ENCODE measurements around the gene INIP. TPM values are rescaled to one million over a fixed set of nuclear protein-coding genes. Genes with fewer than 3 reads are reported as not detected.

INIP gene
- total RNA-seq, 1 experiment from 2014 or later = 26.6 TPM

DNA sequence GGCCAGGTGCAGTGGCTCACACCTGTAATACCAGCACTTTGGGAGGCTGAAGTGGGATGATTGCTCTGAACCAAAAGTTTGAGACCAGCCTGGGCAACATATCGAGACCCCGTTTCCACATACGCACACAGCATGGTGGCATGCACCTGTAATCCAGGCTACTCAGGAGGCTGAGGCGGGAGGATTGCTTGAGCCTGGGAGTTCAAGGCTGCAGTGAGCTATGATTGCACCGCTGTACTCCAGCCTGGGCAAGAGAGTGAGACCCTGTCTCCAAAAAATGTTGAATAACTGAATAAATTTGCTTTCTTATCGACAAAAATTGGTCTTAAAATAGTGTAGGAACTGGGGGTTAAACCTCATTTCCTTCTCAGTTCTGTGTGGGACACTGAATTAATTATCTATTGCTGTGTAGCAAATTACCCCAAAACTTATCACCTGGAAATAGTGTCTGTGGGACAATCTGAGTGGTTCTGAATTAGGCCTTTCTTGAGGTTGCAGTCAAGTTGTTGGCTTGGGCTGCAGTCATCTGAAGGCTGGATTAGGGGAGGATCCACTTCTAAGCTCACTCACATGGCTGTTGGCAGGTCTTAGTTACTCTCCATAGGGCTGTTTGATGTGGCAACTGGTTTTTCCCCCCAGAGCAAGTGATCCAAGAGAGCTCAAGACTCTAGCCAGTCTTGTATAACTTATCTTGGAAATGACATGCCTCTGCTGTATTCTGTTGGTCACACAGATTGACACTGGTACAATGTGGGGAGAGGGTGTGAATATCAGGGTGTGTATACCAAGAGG is 34.6 kb upstream of the INIP start:
- TSS peak; percentile 19 for BruUV-seq (replicated peaks)
- DNase-seq (ENCODE audit: low spot score) = no peak
- Histone ChIP-seq H3K4me3 (ENCODE audit: low read depth, low read length, poor library complexity, severe bottlenecking) (no peak overlapping the region), H3K9me3 (ENCODE audit: low read depth, low read length, poor library complexity, severe bottlenecking) (no peaks in the 10 kb centered on the region), H3K27me3 (replicated peaks; ENCODE audit: insufficient read depth, low read depth, low read length, poor library complexity) (no peaks in the 10 kb centered on the region), H3K4me1 (ENCODE audit: insufficient read depth, low read length, poor library complexity, severe bottlenecking) (peaks cover 9% of the 10 kb centered on the region), H3K27ac (ENCODE audit: low read depth, low read length, poor library complexity, severe bottlenecking) (no peak overlapping the region), H3K36me3 (ENCODE audit: insufficient read depth, low read length, poor library complexity, severe bottlenecking) (no peaks in the 10 kb centered on the region)
- intact Hi-C loops (cut with micrococcal nuclease; ENCODE audit: unreplicated experiment) = no loop called here
- POLR2A ChIA-PET (ENCODE audit: low non-redundant PET) = no interaction called here
- no peak for TF ChIP-seq EZH2 (IDR thresholded peaks at IDR 0.05; ENCODE audit: borderline replicate concordance, low read depth, low read length, poor library complexity, severe bottlenecking)
- TF ChIP-seq, protein P1, sequence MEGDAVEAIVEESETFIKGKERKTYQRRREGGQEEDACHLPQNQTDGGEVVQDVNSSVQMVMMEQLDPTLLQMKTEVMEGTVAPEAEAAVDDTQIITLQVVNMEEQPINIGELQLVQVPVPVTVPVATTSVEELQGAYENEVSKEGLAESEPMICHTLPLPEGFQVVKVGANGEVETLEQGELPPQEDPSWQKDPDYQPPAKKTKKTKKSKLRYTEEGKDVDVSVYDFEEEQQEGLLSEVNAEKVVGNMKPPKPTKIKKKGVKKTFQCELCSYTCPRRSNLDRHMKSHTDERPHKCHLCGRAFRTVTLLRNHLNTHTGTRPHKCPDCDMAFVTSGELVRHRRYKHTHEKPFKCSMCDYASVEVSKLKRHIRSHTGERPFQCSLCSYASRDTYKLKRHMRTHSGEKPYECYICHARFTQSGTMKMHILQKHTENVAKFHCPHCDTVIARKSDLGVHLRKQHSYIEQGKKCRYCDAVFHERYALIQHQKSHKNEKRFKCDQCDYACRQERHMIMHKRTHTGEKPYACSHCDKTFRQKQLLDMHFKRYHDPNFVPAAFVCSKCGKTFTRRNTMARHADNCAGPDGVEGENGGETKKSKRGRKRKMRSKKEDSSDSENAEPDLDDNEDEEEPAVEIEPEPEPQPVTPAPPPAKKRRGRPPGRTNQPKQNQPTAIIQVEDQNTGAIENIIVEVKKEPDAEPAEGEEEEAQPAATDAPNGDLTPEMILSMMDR (conservative IDR thresholded peaks at IDR 0.05; ENCODE audit: low read depth, low read length) = no peak
- CTCF ChIA-PET = no interaction called here

DNA sequence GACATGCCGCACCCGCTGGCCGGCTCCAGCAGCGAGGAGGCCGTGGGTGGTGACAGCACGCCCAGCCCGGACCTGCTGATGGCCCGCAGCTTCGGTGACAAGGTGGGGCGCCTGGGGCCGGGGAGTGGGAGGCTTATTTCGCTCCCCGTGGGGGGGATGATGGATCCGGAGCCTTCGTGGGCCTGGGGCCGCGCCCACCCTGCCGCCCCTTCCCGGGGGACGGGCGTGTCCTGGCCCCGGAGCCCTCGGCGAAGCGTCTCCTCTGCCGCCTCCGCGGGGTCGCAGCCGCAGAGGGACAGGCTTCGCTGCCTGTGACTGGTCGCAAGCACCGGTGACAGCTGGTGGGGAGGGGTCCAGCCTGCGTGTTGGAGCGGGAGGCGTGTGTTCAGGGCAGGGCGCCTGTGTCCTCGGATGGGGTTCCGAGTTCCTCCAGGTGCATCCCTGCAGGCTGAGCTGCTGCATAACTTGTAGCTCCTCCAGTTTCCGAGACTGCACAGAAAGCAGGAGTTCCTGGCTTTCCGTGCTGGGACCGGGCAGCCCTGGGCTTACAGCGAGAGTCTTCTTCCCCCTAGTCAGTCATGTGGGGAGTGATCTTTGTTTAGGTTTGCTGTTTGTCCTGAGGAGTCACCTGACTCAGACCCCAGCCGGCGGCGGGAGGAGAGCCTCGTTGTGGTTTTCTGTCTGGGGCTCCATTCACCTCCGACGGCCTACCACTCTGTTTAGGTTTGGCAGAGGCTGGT is 33.3 kb upstream of the INIP start:
- ChIA-PET CTCF (no interaction called here), POLR2A (ENCODE audit: low non-redundant PET) (no interaction called here)
- Histone ChIP-seq H3K36me3 (ENCODE audit: insufficient read depth, low read length, poor library complexity, severe bottlenecking) (no peaks in the 10 kb centered on the region), H3K27ac (ENCODE audit: low read depth, low read length, poor library complexity, severe bottlenecking) (peak overlapping the region; percentile 58), H3K4me3 (ENCODE audit: low read depth, low read length, poor library complexity, severe bottlenecking) (peak overlapping the region; percentile 85), H3K4me1 (ENCODE audit: insufficient read depth, low read length, poor library complexity, severe bottlenecking) (peaks cover 9% of the 10 kb centered on the region), H3K27me3 (replicated peaks; ENCODE audit: insufficient read depth, low read depth, low read length, poor library complexity) (no peaks in the 10 kb centered on the region), H3K9me3 (ENCODE audit: low read depth, low read length, poor library complexity, severe bottlenecking) (no peaks in the 10 kb centered on the region)
- intact Hi-C loops (cut with micrococcal nuclease; ENCODE audit: unreplicated experiment) = no loop called here
- no TSS peak for BruUV-seq (replicated peaks)
- TF ChIP-seq, protein P1 (conservative IDR thresholded peaks at IDR 0.05; ENCODE audit: low read depth, low read length) = no peak
- no peak for TF ChIP-seq EZH2 (IDR thresholded peaks at IDR 0.05; ENCODE audit: borderline replicate concordance, low read depth, low read length, poor library complexity, severe bottlenecking)
- peak; percentile 37 for DNase-seq (ENCODE audit: low spot score)

DNA sequence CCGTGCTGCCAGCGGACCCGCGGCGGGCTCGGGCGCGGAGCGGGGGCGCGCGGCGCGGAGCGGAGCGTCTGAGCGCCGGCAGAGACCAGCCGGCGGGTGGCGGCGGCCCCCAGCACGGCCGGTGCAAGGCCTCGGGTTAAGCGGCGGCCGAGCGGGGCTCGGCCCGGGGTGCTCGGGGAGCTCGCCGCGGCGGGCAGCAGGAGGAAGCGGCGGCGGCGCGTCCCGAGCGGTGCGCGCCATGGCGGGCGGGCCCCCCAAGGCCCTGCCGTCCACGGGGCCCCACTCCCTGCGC is 32.8 kb upstream of the INIP start:
- CTCF ChIA-PET = no interaction called here

More for the DNA sequence above, 32.8 kb upstream of the INIP start:
- TF ChIP-seq, protein P1 (conservative IDR thresholded peaks at IDR 0.05; ENCODE audit: low read depth, low read length) = no peak
- no peak for TF ChIP-seq EZH2 (IDR thresholded peaks at IDR 0.05; ENCODE audit: borderline replicate concordance, low read depth, low read length, poor library complexity, severe bottlenecking)
- peak overlapping the region; percentile 58 for H3K27ac ChIP-seq (ENCODE audit: low read depth, low read length, poor library complexity, severe bottlenecking)
- no peaks in the 10 kb centered on the region for H3K36me3 ChIP-seq (ENCODE audit: insufficient read depth, low read length, poor library complexity, severe bottlenecking)
- H3K9me3 ChIP-seq (ENCODE audit: low read depth, low read length, poor library complexity, severe bottlenecking) = no peaks in the 10 kb centered on the region
- H3K27me3 ChIP-seq (replicated peaks; ENCODE audit: insufficient read depth, low read depth, low read length, poor library complexity) = no peaks in the 10 kb centered on the region
- POLR2A ChIA-PET (ENCODE audit: low non-redundant PET) = no interaction called here
- no peak for DNase-seq (ENCODE audit: low spot score)
- peak overlapping the region; percentile 85 for H3K4me3 ChIP-seq (ENCODE audit: low read depth, low read length, poor library complexity, severe bottlenecking)
- intact Hi-C loops (cut with micrococcal nuclease; ENCODE audit: unreplicated experiment) = no loop called here
- no TSS peak for BruUV-seq (replicated peaks)
- peaks cover 9% of the 10 kb centered on the region for H3K4me1 ChIP-seq (ENCODE audit: insufficient read depth, low read length, poor library complexity, severe bottlenecking)

Measured in A673 (cell line).